OCI-LY1 (cell line): ENCODE results near the gene PDZD2.

Source experiments
- H2AFZ ChIP-seq: fragments of 200-600 bp; sonication (generic), shearing (Covaris generic); 2 replicates; pipeline ENCODE4 v1.6.0; 2014; ENCODE audit warnings: antibody characterized with exemption, mild to moderate bottlenecking, low read length
- H3F3A ChIP-seq: fragments of 200-600 bp; sonication (generic), shearing (Covaris generic); 2 replicates; pipeline ENCODE4 v1.6.0; 2014; ENCODE audit warnings: mild to moderate bottlenecking, antibody characterized with exemption, low read length, moderate library complexity; ENCODE audit not compliant: insufficient read depth
- H3K27ac ChIP-seq: fragments of 200-600 bp; sonication (generic); 2 replicates; pipeline ENCODE4 v1.5.1; 2014; ENCODE audit warnings: low read length, mixed run types, mild to moderate bottlenecking, low read depth; ENCODE audit not compliant: poor library complexity, severe bottlenecking
- H3K27me3 ChIP-seq: fragments of 200-600 bp; sonication (generic); 2 replicates; pipeline ENCODE4 v1.6.0; 2014; ENCODE audit warnings: antibody characterized with exemption, mild to moderate bottlenecking, low read length, moderate library complexity; ENCODE audit not compliant: insufficient read depth
- H3K36me3 ChIP-seq: fragments of 200-600 bp; sonication (generic); 2 replicates; pipeline ENCODE4 v1.6.1; 2014; ENCODE audit warnings: mild to moderate bottlenecking, antibody characterized with exemption, low read length, moderate library complexity, mixed read lengths; ENCODE audit not compliant: insufficient read depth
- H3K4me1 ChIP-seq: fragments of 200-600 bp; sonication (generic); 2 replicates; pipeline ENCODE4 v1.5.1; 2014; ENCODE audit warnings: mild to moderate bottlenecking, low read length, moderate library complexity; ENCODE audit not compliant: insufficient read depth, severe bottlenecking
- H3K4me2 ChIP-seq: fragments of 200-600 bp; sonication (generic), shearing (Covaris generic); 2 replicates; pipeline ENCODE4 v1.6.1; 2014; ENCODE audit warnings: low read length
- H3K4me3 ChIP-seq: fragments of 200-600 bp; sonication (generic); 2 replicates; pipeline ENCODE4 v1.5.1; 2014; ENCODE audit warnings: low read length, low read depth, mild to moderate bottlenecking, mixed read lengths; ENCODE audit not compliant: poor library complexity, severe bottlenecking
- H3K79me2 ChIP-seq: fragments of 200-600 bp; shearing (Covaris generic); 2 replicates; pipeline ENCODE4 v1.6.1; 2016; ENCODE audit warnings: mixed run types, low read length, mixed read lengths; ENCODE audit not compliant: insufficient read depth
- H3K9ac ChIP-seq: fragments of 200-600 bp; sonication (generic), shearing (Covaris generic); 2 replicates; pipeline ENCODE4 v1.6.1; 2014; ENCODE audit warnings: mild to moderate bottlenecking, low read length, mixed read lengths
- H3K9me2 ChIP-seq: fragments of 200-600 bp; sonication (generic), shearing (Covaris generic); 2 replicates; pipeline ENCODE4 v1.6.1; 2014; ENCODE audit warnings: low read depth, mild to moderate bottlenecking, low read length, mixed read lengths
- H3K9me3 ChIP-seq: fragments of 200-600 bp; shearing (Covaris generic); 2 replicates; pipeline ENCODE4 v1.6.1; 2014; ENCODE audit warnings: low read length, mixed read lengths
- H4K20me1 ChIP-seq: fragments of 200-600 bp; sonication (generic), shearing (Covaris generic); 2 replicates; pipeline ENCODE4 v1.6.0; 2016; ENCODE audit warnings: mild to moderate bottlenecking, low read length; ENCODE audit not compliant: insufficient read depth
- EZH2 ChIP-seq: fragments of 200-600 bp; sonication (generic), shearing (Covaris generic); IDR thresholded peaks from 2 replicates; pipeline ENCODE4 v1.8.0; 2017; ENCODE audit warnings: borderline replicate concordance, mixed run types, mild to moderate bottlenecking, antibody characterized with exemption, low read length, moderate library complexity, mixed read lengths
- TF ChIP-seq, protein P1 (sequence below): fragments of 200-600 bp; sonication (generic), shearing (Covaris generic); IDR thresholded peaks from 2 replicates; pipeline ENCODE4 v1.5.1; 2017; ENCODE audit warnings: mild to moderate bottlenecking, antibody characterized with exemption, low read length, moderate library complexity, mixed read lengths

The PDZD2 gene

GRCh38 chr5:31942546-31942945 lies 303.6 kb downstream of the PDZD2 start:
- Histone ChIP-seq H3F3A (no peaks in the 10 kb centered on the region), H3K36me3 (no peaks in the 10 kb centered on the region; the same call in 1 of the 2 replicates), H3K4me3 (no peak overlapping the region), H3K27ac (no peak overlapping the region), H3K79me2 (no peaks in the 10 kb centered on the region), H3K9ac (no peak overlapping the region), H3K9me3 (no peaks in the 10 kb centered on the region), H3K4me2 (no peak overlapping the region), H3K27me3 (peaks cover 4% of the 10 kb centered on the region; the same call in 1 of the 2 replicates), H2AFZ (no peak overlapping the region), H3K9me2 (no peaks in the 10 kb centered on the region), H4K20me1 (no peaks in the 10 kb centered on the region), H3K4me1 (no peaks in the 10 kb centered on the region)
- TF ChIP-seq, protein P1, sequence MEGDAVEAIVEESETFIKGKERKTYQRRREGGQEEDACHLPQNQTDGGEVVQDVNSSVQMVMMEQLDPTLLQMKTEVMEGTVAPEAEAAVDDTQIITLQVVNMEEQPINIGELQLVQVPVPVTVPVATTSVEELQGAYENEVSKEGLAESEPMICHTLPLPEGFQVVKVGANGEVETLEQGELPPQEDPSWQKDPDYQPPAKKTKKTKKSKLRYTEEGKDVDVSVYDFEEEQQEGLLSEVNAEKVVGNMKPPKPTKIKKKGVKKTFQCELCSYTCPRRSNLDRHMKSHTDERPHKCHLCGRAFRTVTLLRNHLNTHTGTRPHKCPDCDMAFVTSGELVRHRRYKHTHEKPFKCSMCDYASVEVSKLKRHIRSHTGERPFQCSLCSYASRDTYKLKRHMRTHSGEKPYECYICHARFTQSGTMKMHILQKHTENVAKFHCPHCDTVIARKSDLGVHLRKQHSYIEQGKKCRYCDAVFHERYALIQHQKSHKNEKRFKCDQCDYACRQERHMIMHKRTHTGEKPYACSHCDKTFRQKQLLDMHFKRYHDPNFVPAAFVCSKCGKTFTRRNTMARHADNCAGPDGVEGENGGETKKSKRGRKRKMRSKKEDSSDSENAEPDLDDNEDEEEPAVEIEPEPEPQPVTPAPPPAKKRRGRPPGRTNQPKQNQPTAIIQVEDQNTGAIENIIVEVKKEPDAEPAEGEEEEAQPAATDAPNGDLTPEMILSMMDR: no peak
- TF ChIP-seq EZH2: no peak

GRCh38 chr5:31944684-31945445 lies 305.9 kb downstream of the PDZD2 start:
- no peak overlapping the region for H3K27ac ChIP-seq
- no peak overlapping the region for H3K4me2 ChIP-seq
- H3K9me2 ChIP-seq: no peaks in the 10 kb centered on the region
- H3F3A ChIP-seq: no peaks in the 10 kb centered on the region
- H2AFZ ChIP-seq: no peak overlapping the region
- no peak for TF ChIP-seq EZH2
- TF ChIP-seq, protein P1: no peak
- peaks cover 4% of the 10 kb centered on the region; the same call in 1 of the 2 replicates for H3K27me3 ChIP-seq
- H3K9me3 ChIP-seq: no peaks in the 10 kb centered on the region
- H3K36me3 ChIP-seq: no peaks in the 10 kb centered on the region; the same call in 1 of the 2 replicates
- no peak overlapping the region for H3K9ac ChIP-seq
- H3K79me2 ChIP-seq: no peaks in the 10 kb centered on the region
- no peaks in the 10 kb centered on the region for H4K20me1 ChIP-seq
- no peaks in the 10 kb centered on the region for H3K4me1 ChIP-seq
- no peak overlapping the region for H3K4me3 ChIP-seq

- no peaks in the 10 kb centered on the region for H3K79me2 ChIP-seq
- H3K4me1 ChIP-seq: no peaks in the 10 kb centered on the region
- TF ChIP-seq, protein P1: no peak
- no peak for TF ChIP-seq EZH2
- no peak overlapping the region for H3K27ac ChIP-seq
- no peaks in the 10 kb centered on the region for H3F3A ChIP-seq
- H3K9ac ChIP-seq: no peak overlapping the region
- H3K4me3 ChIP-seq: no peak overlapping the region
- H3K27me3 ChIP-seq: peaks cover 5% of the 10 kb centered on the region; the same call in 1 of the 2 replicates
- H3K4me2 ChIP-seq: no peak overlapping the region
- H2AFZ ChIP-seq: no peak overlapping the region
- H3K36me3 ChIP-seq: no peaks in the 10 kb centered on the region; the same call in 1 of the 2 replicates
- no peaks in the 10 kb centered on the region for H3K9me2 ChIP-seq
- H4K20me1 ChIP-seq: no peaks in the 10 kb centered on the region
- H3K9me3 ChIP-seq: no peaks in the 10 kb centered on the region
Observed at GRCh38 chr5:31948006-31948405, 309.1 kb downstream of the PDZD2 start.
